ENCODE measurements around the gene ARFRP1.

DNA sequence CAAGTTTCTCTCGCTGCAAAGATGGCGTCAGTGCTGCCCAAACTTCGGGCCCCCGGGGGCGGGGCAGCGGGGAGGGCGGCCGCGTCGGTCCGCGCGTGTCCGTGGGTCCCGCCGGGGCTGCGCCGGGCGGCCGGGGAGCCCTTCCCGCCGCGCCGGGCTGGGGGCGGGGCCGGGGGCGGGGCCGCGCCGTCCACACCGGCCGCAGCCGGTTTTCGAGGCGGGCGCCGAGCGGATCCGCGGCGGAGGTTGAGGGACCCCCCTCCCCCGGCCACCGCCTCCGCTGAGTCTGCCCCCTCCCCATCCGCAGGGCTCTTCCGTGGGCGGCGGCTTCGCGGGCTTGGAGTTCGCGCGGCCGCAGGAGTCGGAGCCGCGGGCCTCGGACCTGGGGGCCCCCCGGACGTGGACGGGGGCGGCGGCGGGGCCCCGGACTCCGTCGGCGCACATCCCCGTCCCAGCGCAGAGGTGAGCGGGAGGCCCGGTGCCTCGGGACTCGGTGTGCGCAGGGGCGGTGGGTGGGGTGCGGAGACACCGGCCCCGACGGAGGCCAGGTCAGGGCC lies 32.4 kb upstream of the ARFRP1 start:
- TF ChIP-seq, protein P1, sequence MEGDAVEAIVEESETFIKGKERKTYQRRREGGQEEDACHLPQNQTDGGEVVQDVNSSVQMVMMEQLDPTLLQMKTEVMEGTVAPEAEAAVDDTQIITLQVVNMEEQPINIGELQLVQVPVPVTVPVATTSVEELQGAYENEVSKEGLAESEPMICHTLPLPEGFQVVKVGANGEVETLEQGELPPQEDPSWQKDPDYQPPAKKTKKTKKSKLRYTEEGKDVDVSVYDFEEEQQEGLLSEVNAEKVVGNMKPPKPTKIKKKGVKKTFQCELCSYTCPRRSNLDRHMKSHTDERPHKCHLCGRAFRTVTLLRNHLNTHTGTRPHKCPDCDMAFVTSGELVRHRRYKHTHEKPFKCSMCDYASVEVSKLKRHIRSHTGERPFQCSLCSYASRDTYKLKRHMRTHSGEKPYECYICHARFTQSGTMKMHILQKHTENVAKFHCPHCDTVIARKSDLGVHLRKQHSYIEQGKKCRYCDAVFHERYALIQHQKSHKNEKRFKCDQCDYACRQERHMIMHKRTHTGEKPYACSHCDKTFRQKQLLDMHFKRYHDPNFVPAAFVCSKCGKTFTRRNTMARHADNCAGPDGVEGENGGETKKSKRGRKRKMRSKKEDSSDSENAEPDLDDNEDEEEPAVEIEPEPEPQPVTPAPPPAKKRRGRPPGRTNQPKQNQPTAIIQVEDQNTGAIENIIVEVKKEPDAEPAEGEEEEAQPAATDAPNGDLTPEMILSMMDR (IDR thresholded peaks at IDR 0.05; ENCODE audit: low read length), result no peak
- TF ChIP-seq EZH2 (IDR thresholded peaks at IDR 0.05; ENCODE audit: borderline replicate concordance, low read length), result no peak
